GM12891 (cell line): Measurements from ENCODE around the gene LRRC47.

Experiments
- POLR2A ChIP-seq: IDR thresholded peaks from 2 replicates; pipeline ENCODE4 v1.6.1; 2011; ENCODE audit warnings: low read depth, low read length, control low read depth
- POLR2AphosphoS5 ChIP-seq: IDR thresholded peaks from 2 replicates; pipeline ENCODE4 v1.6.1; 2011; ENCODE audit warnings: low read depth, low read length, control low read depth
- SPI1 ChIP-seq: IDR thresholded peaks from 2 replicates; pipeline ENCODE4 v1.6.1; 2011; ENCODE audit warnings: low read depth, low read length, control low read depth
- TAF1 ChIP-seq: IDR thresholded peaks from 2 replicates; pipeline ENCODE4 v1.6.1; 2011; ENCODE audit warnings: low read depth, low read length, control low read depth

- TF ChIP-seq POLR2A: no peak
- TF ChIP-seq POLR2AphosphoS5: no peak
- TF ChIP-seq TAF1: no peak
- TF ChIP-seq SPI1: no peak
These were observed 6.6 kb downstream of the LRRC47 start for GRCh38 chr1:3789421-3790300.
